AG09309 (cell line): ENCODE results near the gene AMER3.
"Not testable (repeated sequence)": the region's sequence is repeated elsewhere in the genome, so short reads cannot be mapped to it uniquely, and the experiment has no call there.

Experiments
- DNase-seq: peaks from one replicate; pipeline ENCODE4 v3.0.0-alpha.2; 2010; ENCODE audit warnings: low read depth
- H3K4me3 ChIP-seq: 2 replicates; pipeline ENCODE4 v1.5.1; 2011; ENCODE audit warnings: mild to moderate bottlenecking, low read depth, low read length, moderate library complexity; ENCODE audit not compliant: control insufficient read depth
- CTCF ChIP-seq: IDR thresholded peaks from 2 replicates; pipeline ENCODE4 v1.5.1; 2011; ENCODE audit warnings: mild to moderate bottlenecking, low read depth, low read length, inconsistent platforms; ENCODE audit not compliant: insufficient read depth, control insufficient read depth; ENCODE audit errors: missing control alignments

AMER3 gene

GRCh38 chr2:130755256-130756052 lies at the start of gene AMER3:
Gene AMER3 (plus strand): TSS chr2:130755540. CDS start chr2:130762073, 6,533 bp downstream.
- no peak for TF ChIP-seq CTCF
- no peak for DNase-seq
- no peak within 1 kb of the TSS for H3K4me3 ChIP-seq

- not testable (repeated sequence) for DNase-seq, H3K4me3 ChIP-seq
These were observed 40.5 kb upstream of the AMER3 start for GRCh38 chr2:130714795-130715194.

- no peak overlapping the region for H3K4me3 ChIP-seq
- DNase-seq: no peak
- no peak for TF ChIP-seq CTCF
These were observed 35.3 kb upstream of the AMER3 start for GRCh38 chr2:130720036-130720435.

GRCh38 chr2:130720528-130720927 lies 34.8 kb upstream of the AMER3 start:
- no peak for DNase-seq
- no peak overlapping the region for H3K4me3 ChIP-seq
- no peak for TF ChIP-seq CTCF

- DNase-seq: no peak
- no peak overlapping the region for H3K4me3 ChIP-seq
- no peak for TF ChIP-seq CTCF
These were observed 30.9 kb upstream of the AMER3 start for GRCh38 chr2:130724455-130724854.

- H3K4me3 ChIP-seq: peak overlapping the region; percentile 51
- DNase-seq: no peak
- TF ChIP-seq CTCF: no peak
These were observed 28.6 kb upstream of the AMER3 start for GRCh38 chr2:130726614-130727180.

- DNase-seq: no peak
- H3K4me3 ChIP-seq: peak overlapping the region; percentile 51
- no peak for TF ChIP-seq CTCF
These were observed 27.9 kb upstream of the AMER3 start for GRCh38 chr2:130727286-130727924.
